H9 (cell line): ENCODE data around the gene RAP1GDS1. TPM values are rescaled to one million over a fixed set of nuclear protein-coding genes. Genes with fewer than 3 reads are reported as not detected.
A peak's percentile ranks its signal among the peaks of the same experiment; 100 is the strongest.

ENCODE experiments used
- DNase-seq: peaks from one replicate; pipeline ENCODE4 v3.0.0-alpha.2; 2017
- H2AFZ ChIP-seq: one replicate; pipeline ENCODE4 v1.6.1; 2013; ENCODE audit warnings: mild to moderate bottlenecking, low read length, control low read depth, moderate library complexity
- H2AK5ac ChIP-seq: 2 replicates; pipeline ENCODE4 v1.6.1; 2013; ENCODE audit warnings: low read length, control low read depth, mixed read lengths; ENCODE audit not compliant: insufficient read length
- H2BK120ac ChIP-seq: one replicate; pipeline ENCODE4 v1.6.1; 2013; ENCODE audit warnings: low read depth, mild to moderate bottlenecking, low read length, control low read depth, inconsistent platforms; ENCODE audit not compliant: poor library complexity, severe bottlenecking
- H2BK12ac ChIP-seq: 2 replicates; pipeline ENCODE4 v1.6.1; 2013; ENCODE audit warnings: low read length, control low read depth, mixed read lengths, low read depth; ENCODE audit not compliant: insufficient read length
- H2BK15ac ChIP-seq: 2 replicates; pipeline ENCODE4 v1.6.1; 2013; ENCODE audit warnings: low read depth, low read length, control low read depth
- H2BK20ac ChIP-seq: one replicate; pipeline ENCODE4 v1.6.1; 2013; ENCODE audit warnings: low read depth, mild to moderate bottlenecking, low read length, control low read depth, inconsistent platforms; ENCODE audit not compliant: poor library complexity, severe bottlenecking
- H2BK5ac ChIP-seq: 2 replicates; pipeline ENCODE4 v1.6.1; 2013; ENCODE audit warnings: low read length, control low read depth, mixed read lengths; ENCODE audit not compliant: insufficient read length
- H3K14ac ChIP-seq: 2 replicates; pipeline ENCODE4 v1.6.1; 2013; ENCODE audit warnings: low read length, control low read depth; ENCODE audit not compliant: insufficient read depth
- H3K18ac ChIP-seq: 2 replicates; pipeline ENCODE4 v1.6.1; 2013; ENCODE audit warnings: low read depth, mild to moderate bottlenecking, mixed read lengths, low read length, control low read depth; ENCODE audit not compliant: insufficient read length
- H3K23ac ChIP-seq: 2 replicates; pipeline ENCODE4 v1.6.1; 2013; ENCODE audit warnings: low read length, control low read depth, mixed read lengths, low read depth; ENCODE audit not compliant: insufficient read length
- H3K23me2 ChIP-seq: 2 replicates; pipeline ENCODE4 v1.6.1; 2013; ENCODE audit warnings: low read depth, mild to moderate bottlenecking, mixed read lengths, low read length, control low read depth; ENCODE audit not compliant: insufficient read length, poor library complexity, severe bottlenecking
- H3K27ac ChIP-seq: 2 replicates; pipeline ENCODE4 v1.5.1; 2013; ENCODE audit warnings: low read length, control low read depth, mixed read lengths, low read depth; ENCODE audit not compliant: insufficient read length
- H3K27me3 ChIP-seq: 2 replicates; pipeline ENCODE4 v1.6.1; 2013; ENCODE audit warnings: low read length, control low read depth, inconsistent platforms; ENCODE audit not compliant: insufficient read depth
- H3K4ac ChIP-seq: 2 replicates; pipeline ENCODE4 v1.6.1; 2013; ENCODE audit warnings: low read depth, mild to moderate bottlenecking, control low read depth, inconsistent platforms, low read length, moderate library complexity
- H3K4me1 ChIP-seq: 2 replicates; pipeline ENCODE4 v1.6.1; 2013; ENCODE audit warnings: low read length, control low read depth, inconsistent platforms; ENCODE audit not compliant: insufficient read depth
- H3K4me2 ChIP-seq: 2 replicates; pipeline ENCODE4 v1.6.1; 2013; ENCODE audit warnings: low read length, control low read depth, mixed read lengths; ENCODE audit not compliant: insufficient read length, insufficient read depth
- H3K56ac ChIP-seq: 2 replicates; pipeline ENCODE4 v1.6.1; 2013; ENCODE audit warnings: low read depth, mild to moderate bottlenecking, mixed read lengths, low read length, control low read depth; ENCODE audit not compliant: insufficient read length
- H3K79me1 ChIP-seq: 2 replicates; pipeline ENCODE4 v1.6.1; 2013; ENCODE audit warnings: low read depth, mild to moderate bottlenecking, moderate library complexity, low read length, control low read depth, inconsistent platforms; ENCODE audit not compliant: insufficient read depth, poor library complexity, severe bottlenecking
- H3K79me2 ChIP-seq: 2 replicates; pipeline ENCODE4 v1.6.1; 2013; ENCODE audit warnings: low read length, control low read depth, inconsistent platforms; ENCODE audit not compliant: insufficient read depth
- H3K9ac ChIP-seq: 2 replicates; pipeline ENCODE4 v1.6.1; 2013; ENCODE audit warnings: low read length, control low read depth, mixed read lengths; ENCODE audit not compliant: insufficient read length; ENCODE audit errors: extremely low read depth
- H3K9me3 ChIP-seq: one replicate; pipeline ENCODE4 v1.6.1; 2013; ENCODE audit warnings: low read depth, low read length, inconsistent platforms; ENCODE audit not compliant: control insufficient read depth
- H3T11ph ChIP-seq: one replicate; pipeline ENCODE4 v1.6.1; 2013; ENCODE audit warnings: mild to moderate bottlenecking, low read length, control low read depth, inconsistent platforms
- H4K20me1 ChIP-seq: one replicate; pipeline ENCODE4 v1.6.1; 2013; ENCODE audit not compliant: control insufficient read depth, insufficient read length, insufficient read depth
- H4K5ac ChIP-seq: 2 replicates; pipeline ENCODE4 v1.6.1; 2013; ENCODE audit warnings: low read depth, mild to moderate bottlenecking, mixed read lengths, low read length, control low read depth; ENCODE audit not compliant: insufficient read length
- H4K8ac ChIP-seq: replicated peaks from 2 replicates; pipeline ENCODE4 v1.6.1; 2013; ENCODE audit warnings: low read length, control low read depth, mixed read lengths, low read depth; ENCODE audit not compliant: insufficient read length
- H4K91ac ChIP-seq: 2 replicates; pipeline ENCODE4 v1.6.1; 2013; ENCODE audit warnings: low read depth, mild to moderate bottlenecking, moderate library complexity, mixed read lengths, low read length, control low read depth; ENCODE audit not compliant: insufficient read length
- H3K27ac Mint-ChIP-seq, 3 experiments: 2 replicates in 2 of 3; 3 replicates in 1 of 3; pipeline ENCODE4 v1.8.0; 2020 to 2021; ENCODE audit warnings: mixed read lengths in 3 of 3, mild to moderate bottlenecking in 1 of 3, moderate library complexity in 1 of 3
- H3K27me3 Mint-ChIP-seq: 2 replicates; pipeline ENCODE4 v1.8.0; 2021; ENCODE audit warnings: low read depth, mild to moderate bottlenecking, moderate library complexity, mixed read lengths
- H3K36me3 Mint-ChIP-seq, 3 experiments: 2 replicates in 2 of 3; 3 replicates in 1 of 3; pipeline ENCODE4 v1.8.0; 2020 to 2021; ENCODE audit warnings: low read depth in 3 of 3, mixed read lengths in 3 of 3; ENCODE audit not compliant: insufficient read depth in 1 of 3
- H3K4me1 Mint-ChIP-seq, 2 experiments: 2 replicates each; pipeline ENCODE4 v1.8.0; 2020; ENCODE audit warnings: mixed read lengths in 2 of 2
- H3K4me3 Mint-ChIP-seq, 2 experiments: 2 replicates in 1 of 2; 3 replicates in 1 of 2; pipeline ENCODE4 v1.8.0; 2020 to 2021; ENCODE audit warnings: mild to moderate bottlenecking in 2 of 2, mixed read lengths in 2 of 2, moderate library complexity in 1 of 2
- H3K9me3 Mint-ChIP-seq, 2 experiments: 2 replicates in 1 of 2; 3 replicates in 1 of 2; pipeline ENCODE4 v1.8.0; 2020; ENCODE audit warnings: mild to moderate bottlenecking in 2 of 2, mixed read lengths in 2 of 2, moderate library complexity in 1 of 2
- CTCF ChIP-seq: fragments of 200-600 bp; sonication (generic); conservative IDR thresholded peaks from 3 replicates; pipeline ENCODE4 v1.8.0; 2021; ENCODE audit warnings: antibody characterized with exemption, mild to moderate bottlenecking
- WGBS: extraction: QIAGEN DNeasy Blood & Tissue Kit; methylation state at CpG from one replicate; pipeline ENCODE4 v1.1.7; 2013; ENCODE audit warnings: missing lambda C conversion rate, low lambda C conversion rate, mixed read lengths; ENCODE audit not compliant: insufficient read length; ENCODE audit errors: extremely low coverage; 5-methylcytosine and 5-hydroxymethylcytosine counted together
- total RNA-seq: library from RNA; stranded (reverse); gene quantifications from 2 replicates; pipeline ENCODE4 v1.2.1, GENCODE V29; 2021

Gene RAP1GDS1
- total RNA-seq, 1 experiment from 2014 or later = 25.2 TPM

GRCh38 chr4:98226396-98226795, 34.8 kb upstream of the RAP1GDS1 start:
- Histone ChIP-seq H3K79me1 (no peaks in the 10 kb centered on the region), H3K9me3 (no peaks in the 10 kb centered on the region), H3K18ac (no peak overlapping the region), H4K8ac (no peak overlapping the region), H3K56ac (no peak overlapping the region), H2BK20ac (no peak overlapping the region), H2BK15ac (no peak overlapping the region), H3T11ph (no peak overlapping the region), H3K4me1 (no peaks in the 10 kb centered on the region), H3K9ac (no peak overlapping the region), H2AK5ac (no peak overlapping the region), H3K4ac (no peak overlapping the region), H3K27ac (no peak overlapping the region), H3K23me2 (no peaks in the 10 kb centered on the region), H3K4me2 (no peak overlapping the region), H3K79me2 (no peaks in the 10 kb centered on the region), H2BK12ac (no peak overlapping the region), H4K20me1 (no peaks in the 10 kb centered on the region), H2BK5ac (no peak overlapping the region), H3K27me3 (no peaks in the 10 kb centered on the region), H4K5ac (no peak overlapping the region), H4K91ac (no peak overlapping the region), H2AFZ (no peak overlapping the region), H3K23ac (no peak overlapping the region), H3K14ac (no peak overlapping the region), H2BK120ac (no peak overlapping the region)
- no CpG with 5 or more reads among the region's 6 CpGs for WGBS
- no peak for TF ChIP-seq CTCF
- Mint-ChIP-seq H3K9me3 (no peaks in the 10 kb centered on the region; a peak in 1 of 5 replicates), H3K36me3 (no peaks in the 10 kb centered on the region), H3K27me3 (no peaks in the 10 kb centered on the region), H3K4me3 (no peak overlapping the region), H3K4me1 (no peaks in the 10 kb centered on the region), H3K27ac (peak overlapping the region in 1 of 3 experiments; percentile 40; a peak in 1 of 7 replicates)
- DNase-seq = no peak
